SU-DHL-6 (cell line): Measurements from ENCODE around the gene ACTMAP.

Experiments used
- H2AFZ ChIP-seq: fragments of 200-600 bp; sonication (generic); 2 replicates; pipeline ENCODE4 v1.6.1; 2014; ENCODE audit warnings: low read depth, mild to moderate bottlenecking, moderate library complexity, mixed read lengths, antibody characterized with exemption, low read length; ENCODE audit not compliant: severe bottlenecking
- H3F3A ChIP-seq: fragments of 200-600 bp; shearing (Covaris generic); 2 replicates; pipeline ENCODE4 v1.6.0; 2016; ENCODE audit warnings: antibody characterized with exemption, mild to moderate bottlenecking; ENCODE audit not compliant: insufficient read depth
- H3K27ac ChIP-seq: fragments of 200-600 bp; sonication (generic); 2 replicates; pipeline ENCODE4 v1.5.1; 2016; ENCODE audit warnings: low read depth, mild to moderate bottlenecking, low read length, moderate library complexity, mixed read lengths
- H3K27me3 ChIP-seq: fragments of 200-600 bp; sonication (generic), shearing (Covaris generic); 2 replicates; pipeline ENCODE4 v1.6.0; 2014; ENCODE audit warnings: mild to moderate bottlenecking, low read length
- H3K36me3 ChIP-seq: fragments of 200-600 bp; sonication (generic); 2 replicates; pipeline ENCODE4 v1.6.1; 2014; ENCODE audit warnings: mild to moderate bottlenecking, low read length, mixed read lengths
- H3K4me2 ChIP-seq: fragments of 300-600, 200-600 bp; shearing (Covaris generic), sonication (generic); 2 replicates; pipeline ENCODE4 v1.6.0; 2014; ENCODE audit warnings: low read length, low read depth, mild to moderate bottlenecking; ENCODE audit not compliant: poor library complexity, severe bottlenecking
- H3K4me3 ChIP-seq: fragments of 200-600 bp; sonication (generic); 2 replicates; pipeline ENCODE4 v1.5.1; 2014; ENCODE audit warnings: antibody characterized with exemption, low read length, mild to moderate bottlenecking, mixed read lengths; ENCODE audit not compliant: insufficient read depth, poor library complexity, severe bottlenecking
- H3K79me2 ChIP-seq: fragments of 200-600 bp; sonication (generic); 2 replicates; pipeline ENCODE4 v1.6.1; 2014; ENCODE audit warnings: mild to moderate bottlenecking, low read length, moderate library complexity; ENCODE audit not compliant: insufficient read depth
- H3K9ac ChIP-seq: fragments of 200-600 bp; sonication (generic); 2 replicates; pipeline ENCODE4 v1.7.0; 2014; ENCODE audit warnings: mild to moderate bottlenecking, low read length
- H3K9me2 ChIP-seq: fragments of 200-600 bp; sonication (generic); replicated peaks from 2 replicates; pipeline ENCODE4 v1.6.1; 2014; ENCODE audit warnings: low read length; ENCODE audit not compliant: insufficient read depth
- H3K9me3 ChIP-seq: fragments of 200-600 bp; sonication (generic); 2 replicates; pipeline ENCODE4 v1.6.1; 2014; ENCODE audit warnings: low read length, mixed read lengths; ENCODE audit not compliant: insufficient read depth
- H4K20me1 ChIP-seq: fragments of 200-600 bp; sonication (generic); 2 replicates; pipeline ENCODE4 v1.6.1; 2014; ENCODE audit warnings: low read depth, mild to moderate bottlenecking, antibody characterized with exemption, low read length, moderate library complexity, mixed read lengths
- EZH2phosphoT487 ChIP-seq: fragments of 200-600 bp; sonication (generic), shearing (Covaris generic); conservative IDR thresholded peaks from 2 replicates; pipeline ENCODE4 v1.6.1; 2018; ENCODE audit warnings: mild to moderate bottlenecking, antibody characterized with exemption, low read length, moderate library complexity, mixed read lengths
- TF ChIP-seq, protein P1 (sequence below): fragments of 200-600 bp; sonication (generic); IDR thresholded peaks from one replicate; pipeline ENCODE4 v1.5.1; 2017; ENCODE audit warnings: antibody characterized with exemption, mild to moderate bottlenecking, low read length, moderate library complexity; ENCODE audit not compliant: insufficient read depth, poor library complexity, severe bottlenecking

Gene ACTMAP

DNA sequence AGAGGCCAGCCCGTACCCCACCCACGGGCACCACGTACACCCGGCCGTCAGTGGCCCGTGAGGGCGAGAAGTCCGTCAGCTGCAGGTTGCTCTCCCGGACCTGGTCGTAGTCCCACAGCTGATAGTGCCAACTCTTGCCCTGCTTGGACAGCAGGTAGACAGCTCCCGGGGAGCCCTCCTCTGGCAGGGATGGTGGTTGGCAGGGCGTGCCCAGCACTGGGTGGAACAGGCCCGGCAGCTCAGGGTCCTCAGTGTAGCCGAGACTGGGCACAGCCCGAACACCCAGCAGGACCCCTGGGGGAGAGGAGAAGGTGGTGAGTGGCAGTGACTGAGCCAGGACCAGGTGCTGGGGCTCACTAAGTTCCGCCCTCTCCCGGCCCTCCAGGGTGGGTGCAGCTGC, 7.8 kb downstream of the ACTMAP start:
- H3K36me3 ChIP-seq: no peaks in the 10 kb centered on the region
- H3K27ac ChIP-seq: no peak overlapping the region
- no peaks in the 10 kb centered on the region for H3K79me2 ChIP-seq
- no peaks in the 10 kb centered on the region for H3K27me3 ChIP-seq
- H3K4me2 ChIP-seq: no peak overlapping the region
- H3K9me3 ChIP-seq: no peaks in the 10 kb centered on the region
- H3F3A ChIP-seq: no peaks in the 10 kb centered on the region
- no peak for TF ChIP-seq EZH2phosphoT487
- TF ChIP-seq, protein P1, sequence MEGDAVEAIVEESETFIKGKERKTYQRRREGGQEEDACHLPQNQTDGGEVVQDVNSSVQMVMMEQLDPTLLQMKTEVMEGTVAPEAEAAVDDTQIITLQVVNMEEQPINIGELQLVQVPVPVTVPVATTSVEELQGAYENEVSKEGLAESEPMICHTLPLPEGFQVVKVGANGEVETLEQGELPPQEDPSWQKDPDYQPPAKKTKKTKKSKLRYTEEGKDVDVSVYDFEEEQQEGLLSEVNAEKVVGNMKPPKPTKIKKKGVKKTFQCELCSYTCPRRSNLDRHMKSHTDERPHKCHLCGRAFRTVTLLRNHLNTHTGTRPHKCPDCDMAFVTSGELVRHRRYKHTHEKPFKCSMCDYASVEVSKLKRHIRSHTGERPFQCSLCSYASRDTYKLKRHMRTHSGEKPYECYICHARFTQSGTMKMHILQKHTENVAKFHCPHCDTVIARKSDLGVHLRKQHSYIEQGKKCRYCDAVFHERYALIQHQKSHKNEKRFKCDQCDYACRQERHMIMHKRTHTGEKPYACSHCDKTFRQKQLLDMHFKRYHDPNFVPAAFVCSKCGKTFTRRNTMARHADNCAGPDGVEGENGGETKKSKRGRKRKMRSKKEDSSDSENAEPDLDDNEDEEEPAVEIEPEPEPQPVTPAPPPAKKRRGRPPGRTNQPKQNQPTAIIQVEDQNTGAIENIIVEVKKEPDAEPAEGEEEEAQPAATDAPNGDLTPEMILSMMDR: no peak
- H3K4me3 ChIP-seq: no peak overlapping the region
- H3K9ac ChIP-seq: no peak overlapping the region
- no peaks in the 10 kb centered on the region for H3K9me2 ChIP-seq
- no peaks in the 10 kb centered on the region for H4K20me1 ChIP-seq
- H2AFZ ChIP-seq: no peak overlapping the region

DNA sequence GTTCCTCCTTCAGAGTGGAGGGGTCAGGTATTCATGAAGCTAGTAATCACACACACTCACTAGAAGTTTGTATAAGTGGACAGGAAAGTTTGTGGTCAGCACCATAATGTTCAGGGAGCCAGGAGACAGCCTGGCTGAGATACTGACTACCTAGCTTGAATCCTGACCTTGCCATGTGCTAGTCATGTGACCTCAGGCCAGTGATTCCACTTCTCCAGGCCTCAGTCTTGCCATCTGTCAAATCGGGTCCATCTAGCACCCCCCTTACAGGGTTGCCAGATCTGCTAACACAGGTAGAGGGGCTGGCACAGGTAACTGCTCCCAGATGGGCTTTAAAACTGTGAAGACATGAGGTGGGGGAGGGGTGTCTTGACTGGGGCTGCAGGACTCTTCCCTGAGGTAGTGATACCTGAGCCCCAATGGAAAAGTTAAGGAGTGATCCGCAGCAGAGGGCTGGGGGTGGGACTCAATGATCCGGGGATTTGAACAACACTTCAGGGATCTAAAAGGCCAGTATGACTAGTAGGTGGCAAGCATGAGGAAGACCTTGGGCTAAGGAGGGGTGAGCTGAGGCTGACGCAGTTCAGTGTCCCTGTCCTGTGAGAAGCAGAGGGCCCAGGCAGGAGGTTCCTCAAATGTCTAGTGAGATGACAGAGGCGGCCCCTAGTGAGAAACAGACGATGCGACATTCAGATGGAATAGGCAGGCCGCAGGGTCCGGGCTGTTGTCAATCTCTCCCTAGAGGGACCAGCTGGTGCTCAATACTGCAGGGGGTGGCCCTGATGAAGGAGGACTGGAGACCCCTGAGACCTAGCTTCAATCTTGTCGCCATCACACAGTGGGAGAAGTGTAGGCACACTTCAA, 8.5 kb downstream of the ACTMAP start:
- Histone ChIP-seq H3K9ac (no peak overlapping the region), H3K79me2 (no peaks in the 10 kb centered on the region)

DNA sequence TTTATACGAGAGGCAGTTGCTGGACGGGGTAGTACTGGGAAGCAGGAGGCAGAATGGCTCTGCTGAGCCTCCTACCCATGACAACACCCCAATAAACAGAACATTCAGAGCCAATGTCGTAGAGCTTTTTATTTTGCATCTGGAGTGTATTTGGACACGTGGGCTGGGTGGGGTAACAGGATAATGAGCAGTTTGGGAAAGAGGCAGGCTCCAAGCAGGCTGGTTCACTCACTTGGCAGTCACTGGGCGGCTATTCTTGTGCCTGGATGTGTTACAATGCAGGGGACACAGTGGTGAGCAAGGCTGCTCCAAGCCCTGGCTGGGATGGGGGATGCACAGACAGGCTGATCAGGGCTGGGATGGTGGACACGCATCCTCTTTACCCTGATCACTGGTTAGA, 9.5 kb downstream of the ACTMAP start:
- Histone ChIP-seq H3K9ac (no peak overlapping the region), H3K9me2 (no peaks in the 10 kb centered on the region), H3K36me3 (no peaks in the 10 kb centered on the region), H3K27me3 (no peaks in the 10 kb centered on the region), H2AFZ (no peak overlapping the region), H4K20me1 (no peaks in the 10 kb centered on the region), H3K9me3 (no peaks in the 10 kb centered on the region), H3F3A (no peaks in the 10 kb centered on the region), H3K79me2 (no peaks in the 10 kb centered on the region), H3K27ac (no peak overlapping the region), H3K4me3 (no peak overlapping the region), H3K4me2 (no peak overlapping the region)
- TF ChIP-seq, protein P1: no peak
- no peak for TF ChIP-seq EZH2phosphoT487

More for the DNA sequence above, 8.5 kb downstream of the ACTMAP start:
- H3K9me3 ChIP-seq: no peaks in the 10 kb centered on the region
- no peak overlapping the region for H3K4me3 ChIP-seq
- no peak overlapping the region for H3K27ac ChIP-seq
- no peaks in the 10 kb centered on the region for H3K27me3 ChIP-seq
- no peak overlapping the region for H3K4me2 ChIP-seq
- no peaks in the 10 kb centered on the region for H3F3A ChIP-seq
- H3K9me2 ChIP-seq: no peaks in the 10 kb centered on the region
- no peak overlapping the region for H2AFZ ChIP-seq
- H3K36me3 ChIP-seq: no peaks in the 10 kb centered on the region
- TF ChIP-seq EZH2phosphoT487: no peak
- TF ChIP-seq, protein P1: no peak
- no peaks in the 10 kb centered on the region for H4K20me1 ChIP-seq
